ENCODE results near the gene FLYWCH2.

GRCh38 chr16:2845116-2845515 lies 37.9 kb upstream of the FLYWCH2 start:
- TF ChIP-seq CTCF (IDR thresholded peaks at IDR 0.05): no peak
- no peak for TF ChIP-seq POLR2A (IDR thresholded peaks at IDR 0.05)
